Measurements from ENCODE around the gene CCND1. TPM values are rescaled to one million over a fixed set of nuclear protein-coding genes. Genes with fewer than 3 reads are reported as not detected.
"Not testable (repeated sequence)": the region's sequence is repeated elsewhere in the genome, so short reads cannot be mapped to it uniquely, and the experiment has no call there.

Gene CCND1
- total RNA-seq, 1 donor from 2014 or later = 135 TPM

GRCh38 chr11:69617682-69618081, 23.3 kb upstream of the CCND1 start:
- no peak for DNase-seq

GRCh38 chr11:69618237-69618636, 22.7 kb upstream of the CCND1 start:
- DNase-seq = no peak

- DNase-seq = no peak
These were observed 20.2 kb upstream of the CCND1 start for GRCh38 chr11:69620683-69621290.

DNA sequence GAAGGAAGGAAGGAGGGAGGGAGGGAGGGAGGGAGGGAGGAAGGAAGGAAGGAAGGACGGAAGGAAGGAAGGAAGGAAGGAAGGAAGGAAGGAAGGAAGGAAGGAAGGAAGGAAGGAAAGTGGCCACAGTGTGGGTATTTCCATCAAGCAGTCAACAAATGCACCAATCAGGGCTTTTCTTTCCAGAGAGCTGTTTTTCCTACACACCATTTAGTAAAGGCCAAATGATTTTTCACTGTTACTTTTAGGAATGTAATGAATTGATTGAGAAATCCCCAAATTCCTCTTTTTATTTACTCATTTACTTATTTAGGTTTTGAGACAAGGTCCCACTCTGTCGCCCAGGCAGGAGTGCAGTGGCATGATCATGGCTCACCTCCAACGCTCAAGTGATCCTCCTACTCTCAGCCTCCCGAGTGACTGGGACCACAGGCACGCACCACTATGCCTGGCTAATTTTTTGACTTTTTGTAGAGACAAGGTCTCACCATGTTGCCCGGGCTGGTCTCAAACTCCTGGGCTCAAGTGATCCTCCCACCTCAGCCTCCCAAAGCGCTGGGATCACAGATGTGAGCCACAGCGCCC, 18.8 kb upstream of the CCND1 start:
- not testable (repeated sequence) for DNase-seq

DNA sequence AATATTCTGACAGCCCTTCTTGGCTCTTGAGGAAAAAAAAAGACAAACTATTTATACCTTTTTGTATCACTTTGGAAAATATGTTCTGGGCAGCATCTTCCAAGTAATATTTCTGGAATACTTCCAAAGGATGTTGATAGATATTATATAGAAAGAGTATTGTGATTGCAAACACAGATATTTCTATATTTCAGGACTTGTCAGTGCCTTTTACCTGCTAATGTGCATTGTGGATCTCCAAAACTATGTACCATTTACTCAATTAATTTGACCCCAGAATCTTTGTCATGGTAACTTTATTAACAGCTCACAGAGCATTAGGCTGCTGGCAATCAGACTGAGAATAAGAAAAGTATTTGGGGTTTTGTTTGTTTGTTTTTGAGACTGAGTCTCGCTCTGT, 16.7 kb upstream of the CCND1 start:
- DNase-seq = no peak

- no peak for DNase-seq
These were observed 15.5 kb upstream of the CCND1 start for GRCh38 chr11:69625476-69625875.

DNA sequence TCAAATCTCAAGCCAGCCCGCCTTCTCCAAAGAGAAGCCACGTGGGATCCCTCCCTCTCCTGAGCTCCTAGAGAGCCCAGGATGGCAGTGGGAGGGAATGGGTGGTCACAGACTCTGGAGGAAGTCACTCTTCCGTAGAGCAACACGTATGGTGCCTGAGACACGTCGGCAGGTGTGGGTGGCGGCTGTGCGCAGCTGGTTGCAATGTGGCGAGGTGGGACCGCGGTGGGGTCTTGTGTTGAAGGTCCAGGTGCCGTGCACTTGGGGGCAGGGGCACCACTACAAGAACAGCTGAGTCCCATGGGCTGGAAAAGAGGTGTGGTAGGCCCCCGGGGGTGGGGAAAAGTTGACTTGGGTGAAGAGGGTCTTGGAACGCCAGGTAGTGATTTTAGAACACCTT, 13.4 kb upstream of the CCND1 start:
- DNase-seq = no peak

DNA sequence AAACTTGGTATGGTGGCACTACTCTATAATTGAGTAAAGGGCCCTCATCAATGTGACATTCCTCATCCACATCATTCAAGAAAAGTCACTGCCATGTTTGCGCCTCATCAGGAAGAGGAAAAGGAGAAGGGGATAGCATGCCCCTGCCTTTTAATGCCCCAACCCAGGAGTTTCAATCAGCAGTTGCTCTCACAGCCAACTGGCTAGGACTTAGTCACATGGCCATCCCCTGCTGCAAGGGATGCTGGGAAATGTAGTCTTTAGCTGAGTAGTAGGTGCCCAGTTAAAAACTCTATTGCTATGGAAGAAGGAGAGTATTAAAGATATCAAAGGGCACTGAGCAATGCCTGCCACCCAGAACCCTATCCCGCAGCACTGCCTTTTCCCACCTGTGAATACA, 10.9 kb upstream of the CCND1 start:
- DNase-seq = no peak

GRCh38 chr11:69630424-69630823, 10.5 kb upstream of the CCND1 start:
- DNase-seq = no peak

DNA sequence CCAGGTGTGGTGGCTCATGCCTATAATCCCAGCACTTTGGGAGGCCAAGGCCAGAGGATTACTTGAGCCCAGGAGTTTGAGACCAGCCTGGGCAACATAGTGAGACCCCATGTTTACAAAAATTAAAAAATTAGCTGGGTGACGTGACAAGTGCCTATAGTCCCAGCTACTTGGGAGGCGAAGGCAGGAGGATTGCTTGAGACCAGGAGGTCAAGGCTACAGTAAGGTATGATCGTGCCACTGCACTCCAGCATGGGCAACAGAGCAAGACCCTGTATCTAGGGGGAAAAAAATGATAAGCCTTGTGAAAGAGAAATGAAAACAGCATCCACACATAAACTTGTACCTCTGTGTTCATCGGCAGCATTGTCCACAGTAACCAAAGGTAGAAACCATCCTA, 8.1 kb upstream of the CCND1 start:
- DNase-seq = no peak

DNA sequence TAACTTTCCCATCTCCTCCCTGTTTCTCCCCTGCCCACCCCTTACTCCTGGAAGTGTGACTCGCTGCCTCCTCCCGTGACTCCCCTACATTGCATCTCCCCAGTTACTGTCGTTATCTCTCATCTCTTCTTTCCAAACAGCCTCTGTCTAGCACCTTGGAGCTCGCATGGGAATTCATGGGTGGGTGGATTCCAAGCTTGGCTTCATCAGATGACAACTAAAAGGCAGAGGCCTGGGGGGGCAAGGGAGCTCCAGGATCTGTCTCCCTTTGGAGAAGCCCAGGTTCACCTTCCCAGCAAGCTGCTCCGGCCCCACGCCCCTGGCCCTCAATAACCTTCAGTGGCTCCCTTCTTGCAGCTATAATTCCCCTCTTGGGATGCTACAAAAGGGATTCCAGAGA, 6.9 kb upstream of the CCND1 start:
- DNase-seq = no peak

- DNase-seq = no peak
These were observed 6.4 kb upstream of the CCND1 start for GRCh38 chr11:69634590-69634989.

GRCh38 chr11:69635195-69635594, 5.8 kb upstream of the CCND1 start:
- DNase-seq = no peak

DNA sequence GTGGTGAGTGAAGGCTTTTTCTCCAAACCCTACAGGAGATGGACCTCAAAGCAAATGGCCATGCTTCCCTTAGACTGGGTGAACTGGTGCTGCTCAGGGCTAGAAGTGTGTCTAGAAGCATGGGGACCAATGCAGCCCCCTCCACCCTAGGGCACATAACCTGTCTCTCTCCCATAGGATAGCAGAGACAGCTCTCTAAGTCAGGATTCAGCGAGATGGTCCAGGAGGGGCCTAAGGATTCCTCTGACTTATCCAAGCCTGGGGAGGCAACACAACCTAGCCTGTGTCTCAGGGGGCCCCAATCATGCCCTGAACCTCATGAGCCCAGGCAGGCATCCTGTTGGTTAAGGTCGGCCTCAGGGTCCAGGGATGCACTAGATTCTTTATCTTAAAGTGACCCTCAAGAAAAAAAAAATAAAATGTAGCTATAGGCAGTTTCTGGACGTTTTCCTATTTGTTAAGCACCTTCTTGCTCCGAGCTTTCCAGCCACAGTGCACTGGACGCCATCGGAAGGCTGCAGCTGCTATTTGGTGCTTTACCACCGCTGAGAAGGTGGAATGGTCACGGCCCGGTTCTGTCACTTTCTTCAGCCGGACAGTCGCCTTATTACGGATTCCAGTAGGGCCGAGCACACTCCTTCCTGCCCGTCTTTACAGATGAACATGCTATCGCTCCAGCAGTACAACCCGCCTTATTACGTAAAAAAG, 5.0 kb upstream of the CCND1 start:
- no peak for DNase-seq

DNA sequence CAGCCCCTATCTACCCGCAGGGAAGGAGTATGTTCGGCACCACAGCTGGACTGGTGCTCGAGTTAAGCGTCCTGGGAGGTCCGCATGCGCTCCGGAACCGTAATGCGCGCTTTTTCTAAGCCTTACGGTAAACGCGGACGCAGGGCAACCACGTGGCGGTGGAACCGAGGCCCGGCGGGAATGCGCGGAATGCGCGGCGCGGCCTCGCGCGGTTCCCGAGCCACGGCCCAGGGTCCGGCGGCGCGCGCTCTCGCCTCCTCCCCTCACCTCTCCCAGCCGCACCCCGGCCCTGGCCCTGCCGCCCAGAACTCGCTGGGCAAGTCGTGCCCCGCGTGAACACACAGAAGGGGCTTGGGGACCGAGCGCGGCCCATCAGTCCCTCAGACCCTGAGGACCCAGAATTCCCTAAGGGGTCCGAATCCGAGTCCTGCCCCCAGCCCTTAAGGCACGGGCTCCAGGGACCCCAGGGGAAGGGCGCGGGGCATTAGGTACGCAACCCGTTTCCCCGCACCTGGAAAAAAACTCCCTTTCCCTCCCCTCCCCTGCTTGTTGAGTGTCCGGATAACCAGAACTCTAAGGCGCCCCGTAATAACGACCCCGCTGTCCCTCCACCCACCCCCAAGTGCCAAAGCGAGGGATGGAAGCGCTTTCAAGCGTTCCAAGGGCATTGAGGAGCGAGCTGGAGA, 4.3 kb upstream of the CCND1 start:
- DNase-seq = peak; percentile 86

GRCh38 chr11:69637198-69637940, 3.6 kb upstream of the CCND1 start:
- no peak for DNase-seq

DNA sequence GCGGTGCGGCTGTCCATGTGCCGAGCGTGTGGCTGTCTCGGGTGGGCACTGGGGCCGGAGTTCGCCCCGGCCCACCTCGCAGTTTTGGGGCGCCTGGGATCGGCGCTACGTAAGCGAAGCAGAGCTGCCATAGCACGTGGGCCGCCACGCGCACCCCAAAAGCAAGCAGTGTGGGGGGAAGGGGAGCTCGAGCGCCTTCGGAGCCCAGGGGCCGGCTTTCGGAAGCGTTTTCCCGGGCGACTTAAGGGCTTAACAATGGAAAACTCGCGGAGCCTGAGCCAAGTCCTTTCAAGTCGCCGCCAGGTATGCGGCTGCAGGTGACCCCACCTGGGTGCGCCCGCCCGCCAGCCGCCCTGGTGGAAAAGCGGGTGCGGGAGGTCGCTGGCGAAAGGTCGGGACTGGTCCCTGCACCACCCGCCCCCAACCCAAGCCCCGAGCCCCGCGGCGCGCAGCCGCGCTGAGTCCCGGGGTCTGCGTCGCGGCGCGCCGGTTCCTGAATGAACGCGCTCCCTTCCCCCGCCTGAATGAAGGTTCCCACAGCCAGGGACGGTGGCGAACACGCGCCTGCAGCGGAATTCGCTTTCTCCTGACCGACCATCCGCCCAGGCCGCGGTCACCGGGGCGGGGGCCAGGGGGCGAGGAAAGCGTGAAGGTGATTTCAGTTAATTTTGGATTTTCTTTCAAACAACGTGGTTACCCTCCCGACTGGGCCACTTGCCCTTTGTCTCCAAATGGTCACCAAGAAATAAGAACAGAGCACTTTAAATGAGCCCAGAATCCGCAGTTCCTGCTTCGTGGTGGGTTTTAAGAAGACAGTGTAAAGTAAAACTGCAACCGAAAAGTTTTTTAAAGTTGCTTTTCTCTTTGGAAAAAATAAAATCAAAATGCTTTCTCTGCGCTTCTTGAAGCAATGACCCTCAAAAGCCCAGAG, 2.8 kb upstream of the CCND1 start:
- DNase-seq = peak; percentile 83

DNA sequence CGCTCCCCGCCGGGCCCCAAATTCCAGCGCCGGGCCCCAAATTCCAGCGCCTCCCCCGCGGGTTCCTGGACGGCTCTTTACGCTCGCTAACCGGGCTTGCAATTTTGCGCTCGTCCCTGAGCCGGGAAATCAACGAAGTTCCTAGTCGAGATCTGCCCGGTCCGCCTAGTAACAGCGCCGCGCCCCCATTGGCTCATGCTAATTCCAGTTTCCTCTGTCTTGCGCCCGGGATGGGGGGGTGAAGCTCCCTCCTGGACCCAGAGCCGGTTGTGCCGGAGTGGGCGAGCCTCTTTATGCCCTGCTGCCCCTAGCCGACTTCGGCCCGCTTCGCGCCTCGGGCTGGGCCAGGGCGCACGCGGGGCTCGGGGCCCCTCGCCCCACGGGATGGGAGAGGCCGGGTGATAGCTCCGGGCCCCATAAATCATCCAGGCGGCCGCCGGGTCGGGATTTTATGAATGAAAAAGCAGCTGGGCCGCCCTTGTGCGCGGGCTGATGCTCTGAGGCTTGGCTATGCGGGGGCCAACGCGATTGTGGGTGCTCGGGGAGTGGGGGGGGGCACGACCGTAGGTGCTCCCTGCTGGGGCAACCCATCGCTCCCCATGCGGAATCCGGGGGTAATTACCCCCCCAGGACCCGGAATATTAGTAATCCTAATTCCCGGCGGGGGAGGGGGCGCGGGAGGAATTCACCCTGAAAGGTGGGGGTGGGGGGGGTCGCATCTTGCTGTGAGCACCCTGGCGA, 1.8 kb upstream of the CCND1 start:
- peak; percentile 98 for DNase-seq

- DNase-seq = no peak
These were observed 1.1 kb upstream of the CCND1 start for GRCh38 chr11:69639831-69640230.

GRCh38 chr11:69640260-69640994, 529 bp upstream of the CCND1 start:
- DNase-seq = no peak

Measured in tongue (tissue), 2 donors.